HCT116 (cell line): ENCODE data around the gene NAGLU. TPM values are rescaled to one million over a fixed set of nuclear protein-coding genes. Genes with fewer than 3 reads are reported as not detected.

Experiments used
- ATAC-seq: fragments of 200-7000 bp; cut with Tn5 transposase; 2 replicates; pipeline ENCODE4 v1.9.1; 2020; ENCODE audit warnings: mild to moderate bottlenecking, moderate library complexity
- BruUV-seq: library from RNA; stranded (reverse); fragments of 400-500 nt; replicated peaks from 2 replicates; lab custom pipeline; 2021; lab: Mats Ljungman, UMichigan
- CTCF ChIA-PET: fragments of 300-600 bp; sonication (Branson Sonifier 250); formaldehyde crosslinking; loops from one replicate; lab custom pipeline; 2021; ENCODE audit warnings: antibody characterized with exemption; lab: Charles Lee
- POLR2A ChIA-PET: fragments of 300-600, 350-600 bp; sonication (Branson Sonifier 250); formaldehyde crosslinking; loops from one replicate; lab custom pipeline; 2021; ENCODE audit warnings: antibody characterized with exemption; lab: Charles Lee
- RAD21 ChIA-PET, 2 experiments: fragments of 300-600 bp; sonication (Branson Sonifier 250); formaldehyde crosslinking; loops; one replicate each; lab custom pipeline; 2023; ENCODE audit warnings: low total read pairs in 2 of 2; ENCODE audit not compliant: uncharacterized antibody in 2 of 2, unreplicated experiment in 2 of 2, low non-redundant PET in 1 of 2; lab: Charles Lee
- DNase-seq: peaks from one replicate; pipeline ENCODE4 v3.0.0-alpha.2; 2010; ENCODE audit warnings: low read depth, low spot score
- H2AFZ ChIP-seq: fragments of 200-600 bp; shearing (Covaris generic), sonication (generic); 2 replicates; pipeline ENCODE4 v1.6.1; 2017; ENCODE audit warnings: low read depth, mixed run types, mixed read lengths, antibody characterized with exemption, low read length; ENCODE audit not compliant: poor library complexity, severe bottlenecking
- H3K27ac ChIP-seq: 2 replicates; pipeline ENCODE4 v1.5.1; 2012; ENCODE audit warnings: low read depth, low read length
- H3K27me3 ChIP-seq: fragments of 200-600 bp; sonication (generic); 2 replicates; pipeline ENCODE4 v1.6.1; 2016; ENCODE audit warnings: mixed run types, low read length, mixed read lengths; ENCODE audit not compliant: insufficient read depth
- H3K36me3 ChIP-seq, 2 experiments: fragments of 200-500 bp in 1 of 2; fragments of 200-600 bp in 1 of 2; sonication (Bioruptor generic) in 1 of 2; sonication (generic) in 1 of 2; 2 replicates each; pipeline versions ENCODE4 v1.5.1 to v1.6.1; 2014 to 2016; ENCODE audit warnings: low read length in 2 of 2, inconsistent platforms in 1 of 2, mixed read lengths in 1 of 2, mixed run types in 1 of 2; ENCODE audit not compliant: insufficient read depth in 2 of 2, control insufficient read depth in 1 of 2
- H3K4me1 ChIP-seq, 2 experiments: fragments of 200-600 bp in 1 of 2; sonication (generic) in 1 of 2; 2 replicates each; pipeline versions ENCODE4 v1.5.1 to v1.6.1; 2012 to 2017; ENCODE audit warnings: low read length in 2 of 2, inconsistent platforms in 1 of 2, mild to moderate bottlenecking in 1 of 2, mixed read lengths in 1 of 2, mixed run types in 1 of 2, moderate library complexity in 1 of 2; ENCODE audit not compliant: insufficient read depth in 2 of 2, control insufficient read depth in 1 of 2
- H3K4me2 ChIP-seq: fragments of 200-600 bp; sonication (generic); 2 replicates; pipeline ENCODE4 v1.6.1; 2017; ENCODE audit warnings: mixed run types, low read length, mixed read lengths
- H3K4me3 ChIP-seq, 2 experiments: fragments of 200-600 bp in 1 of 2; sonication (generic) in 1 of 2; replicated peaks in 1 of 2; 2 replicates each; pipeline ENCODE4 v1.5.1; 2011 to 2016; ENCODE audit warnings: low read length in 2 of 2, control low read depth in 1 of 2, low read depth in 1 of 2, mild to moderate bottlenecking in 1 of 2, mixed read lengths in 1 of 2, mixed run types in 1 of 2
- H3K79me2 ChIP-seq: fragments of 200-600 bp; sonication (generic); 2 replicates; pipeline ENCODE4 v1.6.1; 2017; ENCODE audit warnings: mild to moderate bottlenecking, mixed run types, low read length, moderate library complexity, mixed read lengths; ENCODE audit not compliant: insufficient read depth
- H3K9ac ChIP-seq: fragments of 200-600 bp; sonication (generic); 2 replicates; pipeline ENCODE4 v1.6.1; 2016; ENCODE audit warnings: low read length, mixed read lengths
- H3K9me2 ChIP-seq: fragments of 200-600 bp; sonication (generic), shearing (Covaris generic); 2 replicates; pipeline ENCODE4 v1.6.1; 2017; ENCODE audit warnings: mixed run types, mild to moderate bottlenecking, moderate library complexity; ENCODE audit not compliant: insufficient read depth
- H3K9me3 ChIP-seq, 2 experiments: fragments of 200-500 bp in 1 of 2; fragments of 200-600 bp in 1 of 2; sonication (Bioruptor generic) in 1 of 2; sonication (generic) in 1 of 2; 2 replicates each; pipeline ENCODE4 v1.6.1; 2014 to 2017; ENCODE audit warnings: low read length in 2 of 2, mixed read lengths in 2 of 2, inconsistent platforms in 1 of 2, low read depth in 1 of 2, mild to moderate bottlenecking in 1 of 2, mixed run types in 1 of 2, moderate library complexity in 1 of 2; ENCODE audit not compliant: control insufficient read depth in 1 of 2, insufficient read depth in 1 of 2
- H4K20me1 ChIP-seq: fragments of 200-600 bp; sonication (generic), shearing (Covaris generic); 2 replicates; pipeline ENCODE4 v1.6.1; 2017; ENCODE audit warnings: mixed run types, mild to moderate bottlenecking, moderate library complexity; ENCODE audit not compliant: insufficient read depth
- CTCF ChIP-seq, 3 experiments: fragments of 200-600 bp in 1 of 3; sonication (generic) in 1 of 3; IDR thresholded peaks in 2 of 3; conservative IDR thresholded peaks in 1 of 3; 2 replicates each; pipeline ENCODE4 v1.5.1; 2012 to 2017; ENCODE audit warnings: low read depth in 2 of 3, low read length in 2 of 3, antibody characterized with exemption in 1 of 3, borderline replicate concordance in 1 of 3, control low read depth in 1 of 3, mild to moderate bottlenecking in 1 of 3, mixed read lengths in 1 of 3, mixed run types in 1 of 3, moderate library complexity in 1 of 3; ENCODE audit not compliant: insufficient read depth in 1 of 3
- FOSL1 ChIP-seq: IDR thresholded peaks from 2 replicates; pipeline ENCODE4 v1.6.1; 2012; ENCODE audit warnings: low read depth
- JUND ChIP-seq: IDR thresholded peaks from 2 replicates; pipeline ENCODE4 v1.6.1; 2012
- ZBTB33 ChIP-seq: IDR thresholded peaks from 2 replicates; pipeline ENCODE4 v1.6.1; 2011; ENCODE audit warnings: mild to moderate bottlenecking, low read length, moderate library complexity; ENCODE audit not compliant: insufficient replicate concordance; ENCODE audit errors: extremely low read depth
- intact Hi-C: fragments of 100-400 bp; cut with micrococcal nuclease; formaldehyde crosslinking; loops from 2 replicates; pipeline ENCODE4 v1.10.0; 2022
- total RNA-seq: library from RNA; stranded (reverse); gene quantifications from one replicate; pipeline ENCODE4 v1.2.1, GENCODE V29; 2021; ENCODE audit not compliant: unreplicated experiment

Gene NAGLU
- total RNA-seq, 1 experiment from 2014 or later: 17.7 TPM

GRCh38 chr17:42526031-42526444 is 10.0 kb upstream of the NAGLU start:
- H3K9ac ChIP-seq: no peak overlapping the region
- H3K9me2 ChIP-seq: no peaks in the 10 kb centered on the region
- no peak overlapping the region for H2AFZ ChIP-seq
- ChIA-PET CTCF (interaction anchor here (1.5 kb wide), 1 partner anchor 119 kb away, joined by 14 read pairs; no protein-coding TSS in a partner anchor), POLR2A (no interaction called here), RAD21 (interaction anchor here in 1 of 2 experiments (2.0 kb wide), 1 partner anchor 8 kb away, joined by 6 read pairs; no protein-coding TSS in a partner anchor)
- peaks cover 26 to 67% of the 10 kb centered on the region in 2 experiments for H3K4me1 ChIP-seq
- ATAC-seq (no peak), DNase-seq (no peak)
- BruUV-seq: no TSS peak
- no peak for TF ChIP-seq FOSL1
- no peak for TF ChIP-seq ZBTB33
- TF ChIP-seq JUND: no peak
- TF ChIP-seq CTCF (IDR thresholded peaks at IDR 0.05 in 2 of 3, conservative IDR thresholded peaks at IDR 0.05 in 1 of 3; ENCODE audit: borderline replicate concordance in 1 of 3, insufficient read depth in 1 of 3, low read depth in 2 of 3, low read length in 2 of 3): no peak
- peaks cover 3 to 5% of the 10 kb centered on the region in 2 experiments; a peak in 2 of 4 replicates for H3K36me3 ChIP-seq
- no peaks in the 10 kb centered on the region for H3K79me2 ChIP-seq
- no peaks in the 10 kb centered on the region for H3K27me3 ChIP-seq
- no peaks in the 10 kb centered on the region for H3K9me3 ChIP-seq
- no peaks in the 10 kb centered on the region for H4K20me1 ChIP-seq
- no peak overlapping the region for H3K4me3 ChIP-seq
- intact Hi-C loops: loop anchor here (5.0 to 10.0 kb wide), 2 partner anchors 409 to 501 kb away; partner anchors contain the start of gene NKIRAS2
- H3K4me2 ChIP-seq: no peak overlapping the region
- H3K27ac ChIP-seq: no peak overlapping the region
